ENCODE data around the gene OAS3.
"Not testable (repeated sequence)": the region's sequence is repeated elsewhere in the genome, so short reads cannot be mapped to it uniquely, and the experiment has no call there.

The OAS3 gene

GRCh38 chr12:112927925-112928324 is 10.3 kb upstream of the OAS3 start:
- DNase-seq, result no peak

GRCh38 chr12:112928978-112929377 is 9.3 kb upstream of the OAS3 start:
- no peak for DNase-seq

DNA sequence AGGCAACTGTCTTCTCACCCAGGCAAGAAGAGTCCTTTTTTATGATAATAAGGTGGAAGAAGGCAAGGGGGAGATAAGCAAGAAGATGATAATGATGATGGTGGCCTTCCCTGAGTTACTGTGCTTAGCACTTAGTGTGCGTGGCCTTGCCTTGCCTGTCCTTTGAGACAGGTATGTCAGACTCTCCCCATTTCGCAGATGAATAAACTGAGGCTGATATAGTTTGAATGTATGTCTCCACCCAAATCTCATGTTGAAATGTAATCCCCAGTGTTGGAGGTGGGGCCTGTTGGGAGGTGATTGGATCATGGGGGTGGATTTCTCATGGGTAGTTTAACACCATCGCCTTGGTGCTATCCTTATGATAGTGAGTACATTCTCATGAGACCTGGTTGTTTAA is 8.6 kb upstream of the OAS3 start:
- DNase-seq, result no peak

- DNase-seq, result no peak
Measured at GRCh38 chr12:112930350-112930749, 7.9 kb upstream of the OAS3 start.

- no peak for DNase-seq
Measured at GRCh38 chr12:112932485-112933128, 5.7 kb upstream of the OAS3 start.

- DNase-seq, result no peak
Measured at GRCh38 chr12:112933129-112933505, 5.2 kb upstream of the OAS3 start.

DNA sequence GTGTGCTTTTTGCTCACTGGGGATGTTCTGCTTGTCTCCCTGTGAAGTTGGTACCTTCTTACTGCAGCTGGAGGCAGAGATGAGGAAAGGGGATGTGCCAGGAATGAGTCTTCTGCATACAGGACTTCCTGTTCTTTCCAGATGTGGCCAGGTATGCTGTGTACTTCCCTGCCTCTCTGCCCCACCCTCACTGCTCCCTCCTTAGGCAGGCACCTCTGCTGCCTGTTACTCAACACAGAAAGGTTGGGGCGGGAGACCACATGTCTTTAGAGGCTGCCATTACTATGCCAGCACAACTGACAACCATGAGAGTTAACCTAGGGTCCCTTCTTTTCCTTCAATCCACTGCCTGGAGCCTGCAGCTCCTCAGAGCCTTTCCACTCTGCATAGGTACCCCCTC is 2.0 kb upstream of the OAS3 start:
- DNase-seq, result no peak

DNA sequence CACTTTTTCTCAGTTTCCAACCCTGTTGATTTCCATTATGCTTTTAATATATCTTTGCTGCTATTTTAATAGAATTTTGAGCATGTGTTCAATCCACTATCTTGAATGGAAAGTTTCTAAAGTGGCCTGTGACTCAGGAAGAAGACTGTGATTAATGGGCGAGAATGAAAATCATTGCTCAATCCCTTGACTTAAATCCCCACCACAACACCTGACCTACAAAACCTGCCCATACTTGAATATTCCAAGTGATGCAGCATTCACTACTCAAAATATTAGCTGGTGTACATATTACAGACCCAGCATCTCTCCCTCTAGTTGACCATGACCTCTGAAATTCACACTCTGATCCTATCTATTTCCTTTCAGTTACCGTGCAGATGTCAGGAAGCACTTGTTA is 1.3 kb upstream of the OAS3 start:
- DNase-seq, result no peak

- DNase-seq, result no peak
Measured at GRCh38 chr12:112938751-112939150, 477 bp downstream of the OAS3 start.

DNA sequence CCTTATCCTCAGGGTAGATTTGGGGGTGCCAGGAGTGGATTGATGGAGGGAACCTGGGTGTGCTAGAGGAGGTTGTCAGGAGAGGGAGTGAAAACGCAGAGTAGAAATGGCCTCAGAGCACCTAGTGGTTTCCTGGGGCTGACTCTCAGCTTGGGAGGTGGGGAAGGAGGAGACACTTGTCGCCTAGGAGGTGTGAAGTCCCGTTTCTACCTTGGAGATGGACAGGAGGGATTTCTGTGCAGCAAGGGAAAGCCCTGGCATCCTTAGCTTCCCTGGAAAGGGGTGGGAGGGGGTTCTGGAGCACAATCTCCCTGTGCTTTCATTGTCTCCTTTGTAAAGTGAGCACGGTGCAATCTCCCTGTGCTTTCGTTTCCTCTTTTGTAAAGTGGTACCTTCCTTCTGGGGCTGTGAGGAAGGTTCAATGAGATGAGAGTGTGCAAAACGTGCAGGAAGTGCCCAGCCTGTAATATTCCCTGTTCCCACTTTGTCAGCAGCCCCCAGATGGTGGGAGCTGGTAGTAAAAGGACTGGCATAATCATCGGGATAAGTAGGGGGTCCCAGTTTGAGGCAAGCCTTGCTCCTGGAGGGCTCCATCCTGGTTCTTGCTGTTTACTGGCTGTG is 1.6 kb downstream of the OAS3 start:
- no peak for DNase-seq

DNA sequence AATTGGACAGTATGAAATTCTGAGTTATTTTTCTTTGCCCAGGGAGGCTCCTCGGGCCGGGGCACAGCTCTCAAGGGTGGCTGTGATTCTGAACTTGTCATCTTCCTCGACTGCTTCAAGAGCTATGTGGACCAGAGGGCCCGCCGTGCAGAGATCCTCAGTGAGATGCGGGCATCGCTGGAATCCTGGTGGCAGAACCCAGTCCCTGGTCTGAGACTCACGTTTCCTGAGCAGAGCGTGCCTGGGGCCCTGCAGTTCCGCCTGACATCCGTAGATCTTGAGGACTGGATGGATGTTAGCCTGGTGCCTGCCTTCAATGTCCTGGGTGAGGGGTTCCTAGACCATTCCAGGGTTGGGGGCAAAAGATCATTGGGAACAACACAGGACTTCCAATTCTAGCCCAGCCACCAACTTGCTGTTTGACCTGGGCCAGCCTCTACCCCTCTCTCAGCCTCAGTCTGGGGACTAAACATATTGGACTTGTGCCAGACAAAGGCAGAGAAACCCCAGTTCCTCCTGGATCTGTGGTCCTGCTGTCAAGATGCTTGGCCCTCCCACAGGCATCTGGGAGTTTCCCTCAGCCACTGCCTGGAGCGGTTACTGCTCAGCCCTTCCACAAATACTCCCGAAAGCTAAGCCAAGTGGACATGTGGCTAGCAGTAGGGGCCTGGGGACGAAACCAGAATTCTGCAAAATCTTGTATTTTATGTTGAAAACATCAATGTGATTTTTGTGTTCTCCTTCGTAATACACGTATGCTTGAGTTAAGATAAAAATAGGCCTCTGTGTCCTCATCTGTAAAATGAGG is 3.5 kb downstream of the OAS3 start:
- DNase-seq, result no peak

GRCh38 chr12:112942572-112942971 is 4.3 kb downstream of the OAS3 start:
- DNase-seq, result no peak

- no peak for DNase-seq
Measured at GRCh38 chr12:112944024-112944690, 5.9 kb downstream of the OAS3 start.

DNA sequence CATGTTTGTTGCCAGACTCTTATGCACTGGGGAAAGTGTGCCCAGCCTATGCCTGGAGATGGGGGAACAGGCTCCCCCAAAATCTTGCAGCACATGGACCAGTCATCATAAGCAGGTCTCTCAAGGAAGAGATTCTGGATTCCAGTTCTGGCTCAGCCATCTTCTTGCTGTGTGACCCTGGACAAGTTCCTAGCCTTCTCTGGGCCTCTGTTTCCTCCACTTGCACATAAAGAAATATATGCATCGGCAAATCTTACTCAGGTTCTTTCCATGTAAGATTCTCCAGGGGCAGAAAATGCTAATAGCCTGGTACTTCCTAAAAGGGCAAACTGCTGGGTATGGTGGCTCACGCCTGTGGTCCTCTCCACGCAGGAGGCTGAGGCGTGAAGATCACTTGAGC is 7.2 kb downstream of the OAS3 start:
- no peak for DNase-seq

DNA sequence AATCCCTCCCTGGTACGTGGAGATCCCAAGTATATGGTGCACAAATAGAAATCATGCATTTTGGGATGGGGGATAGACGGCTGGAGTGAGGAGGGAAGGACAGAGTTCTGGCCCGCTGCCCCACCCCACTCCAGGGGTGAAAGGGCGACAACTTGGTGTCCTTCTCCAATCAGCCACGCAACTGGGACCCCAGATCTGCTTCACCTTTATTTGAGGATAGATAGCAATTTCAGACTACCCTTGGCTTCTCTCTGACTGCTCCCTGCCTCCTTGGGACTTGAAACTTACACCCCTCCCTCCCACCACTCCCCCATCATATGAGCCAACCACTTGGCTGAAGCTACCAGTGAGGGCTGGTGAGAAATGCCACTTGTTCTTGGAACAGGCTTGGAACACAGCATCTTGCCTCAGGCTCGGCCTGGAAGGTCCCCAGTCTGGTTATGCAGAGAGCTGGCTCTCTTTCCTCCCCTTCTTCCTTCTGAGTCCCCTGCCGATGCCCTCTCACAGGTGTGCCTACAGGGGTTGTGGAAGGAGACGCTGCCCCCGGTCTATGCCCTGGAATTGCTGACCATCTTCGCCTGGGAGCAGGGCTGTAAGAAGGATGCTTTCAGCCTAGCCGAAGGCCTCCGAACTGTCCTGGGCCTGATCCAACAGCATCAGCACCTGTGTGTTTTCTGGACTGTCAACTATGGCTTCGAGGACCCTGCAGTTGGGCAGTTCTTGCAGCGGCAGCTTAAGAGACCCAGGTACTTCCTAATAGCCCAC is 8.1 kb downstream of the OAS3 start:
- DNase-seq, result no peak

- no peak for DNase-seq
Measured at GRCh38 chr12:112947314-112947713, 9.0 kb downstream of the OAS3 start.

- DNase-seq, result no peak
Measured at GRCh38 chr12:112947761-112948160, 9.5 kb downstream of the OAS3 start.

GRCh38 chr12:112948806-112949205 is 10.5 kb downstream of the OAS3 start:
- no peak for DNase-seq

- no peak for DNase-seq
Measured at GRCh38 chr12:112950701-112951100, 12.4 kb downstream of the OAS3 start.

- DNase-seq, result not testable (repeated sequence)
Measured at GRCh38 chr12:112957125-112957524, 18.9 kb downstream of the OAS3 start.

GRCh38 chr12:112961074-112961473 is 22.8 kb downstream of the OAS3 start:
- DNase-seq, result no peak

- no peak for DNase-seq
Measured at GRCh38 chr12:112961536-112961935, 23.3 kb downstream of the OAS3 start.

GRCh38 chr12:112962561-112962960 is 24.3 kb downstream of the OAS3 start:
- DNase-seq, result no peak
